CD4-positive, alpha-beta T cell (primary cell): ENCODE results near the gene VWA8. TPM values are rescaled to one million over a fixed set of nuclear protein-coding genes. Genes with fewer than 3 reads are reported as not detected.

ENCODE experiments used
- ATAC-seq: fragments of 200-7000 bp; cut with Tn5 transposase; one replicate; pipeline ENCODE4 v1.10.0; 2022; ENCODE audit warnings: mild to moderate bottlenecking; ENCODE audit not compliant: poor library complexity
- CTCF ChIA-PET: fragments of 350-600 bp; sonication (Branson Sonifier 250); formaldehyde crosslinking; loops from one replicate; lab custom pipeline; 2021; ENCODE audit warnings: antibody characterized with exemption, inconsistent platforms; lab: Charles Lee
- POLR2A ChIA-PET: fragments of 350-600 bp; sonication (Branson Sonifier 250); formaldehyde crosslinking; loops from one replicate; lab custom pipeline; 2021; ENCODE audit warnings: antibody characterized with exemption, inconsistent platforms; lab: Charles Lee
- DNase-seq, 14 experiments: peaks; one replicate each; pipeline ENCODE4 v3.0.0-alpha.2; 2013 to 2020; ENCODE audit warnings: mixed read lengths in 2 of 14
- H3K27ac ChIP-seq, 2 donors: one replicate each; pipeline versions ENCODE4 v1.5.1 to v1.7.0; 2013; ENCODE audit warnings: low read length in 2 of 2, low read depth in 1 of 2, mild to moderate bottlenecking in 1 of 2
- H3K27me3 ChIP-seq, 2 experiments: 1 replicate in 1 of 2; 2 replicates in 1 of 2; pipeline versions ENCODE4 v1.6.1 to v1.7.0; 2013; ENCODE audit warnings: low read length in 2 of 2, control low read depth in 1 of 2, mild to moderate bottlenecking in 1 of 2, moderate library complexity in 1 of 2; ENCODE audit not compliant: insufficient read depth in 2 of 2, control insufficient read depth in 1 of 2
- H3K36me3 ChIP-seq: one replicate; pipeline ENCODE4 v1.6.1; 2013; ENCODE audit warnings: low read length, control low read depth; ENCODE audit not compliant: insufficient read depth
- H3K4me1 ChIP-seq: one replicate; pipeline ENCODE4 v1.6.1; 2013; ENCODE audit warnings: low read length, control low read depth; ENCODE audit not compliant: insufficient read depth
- H3K4me3 ChIP-seq: one replicate; pipeline ENCODE4 v1.5.1; 2013; ENCODE audit warnings: mild to moderate bottlenecking, low read length, moderate library complexity
- H3K9me3 ChIP-seq, 2 experiments: 1 replicate in 1 of 2; 2 replicates in 1 of 2; pipeline versions ENCODE4 v1.6.1 to v1.7.0; 2013; ENCODE audit warnings: low read length in 2 of 2, mild to moderate bottlenecking in 2 of 2, control low read depth in 1 of 2, moderate library complexity in 1 of 2; ENCODE audit not compliant: control insufficient read depth in 1 of 2, insufficient read depth in 1 of 2
- H3K27ac Mint-ChIP-seq: one replicate; pipeline ENCODE4 v1.8.0; 2020; ENCODE audit warnings: mixed read lengths
- H3K27me3 Mint-ChIP-seq: one replicate; pipeline ENCODE4 v1.8.0; 2021; ENCODE audit warnings: mixed read lengths
- H3K36me3 Mint-ChIP-seq: one replicate; pipeline ENCODE4 v1.8.0; 2021; ENCODE audit warnings: low read depth, mixed read lengths
- H3K4me1 Mint-ChIP-seq: one replicate; pipeline ENCODE4 v1.8.0; 2021; ENCODE audit warnings: low read depth, mixed read lengths
- H3K4me3 Mint-ChIP-seq: one replicate; pipeline ENCODE4 v1.8.0; 2020; ENCODE audit warnings: mild to moderate bottlenecking, mixed read lengths
- H3K9me3 Mint-ChIP-seq: one replicate; pipeline ENCODE4 v1.8.0; 2020; ENCODE audit warnings: mixed read lengths
- intact Hi-C, 2 experiments: fragments of 100-400 bp; cut with DNase I in 1 of 2; cut with micrococcal nuclease in 1 of 2; formaldehyde crosslinking; loops; one replicate each; pipeline versions ENCODE4 v1.15.1 to v1.9.0; 2023 to 2025; cut with DNase I, micrococcal nuclease
- total RNA-seq, 174 experiments: library from RNA in 2 of 174; stranded (reverse) in 2 of 174; gene quantifications; one replicate each; pipeline ENCODE4 v1.2.3 and lab custom pipeline; 2021 to 2026
- TF ChIP-seq, protein P1 (sequence below): fragments of 200-600 bp; IDR thresholded peaks from one replicate; pipeline ENCODE4 v1.8.0; 2022; ENCODE audit warnings: antibody characterized with exemption, mild to moderate bottlenecking

VWA8 gene
- total RNA-seq, 2 experiments from 2014 or later, result 18.7 to 19.0 TPM

GRCh38 chr13:41802684-41803444, 158.0 kb downstream of the VWA8 start:
- H3K36me3 Mint-ChIP-seq, result peaks cover 86% of the 10 kb centered on the region
- H3K27me3 Mint-ChIP-seq, result no peaks in the 10 kb centered on the region
- H3K36me3 ChIP-seq, result peaks cover 26% of the 10 kb centered on the region

DNA sequence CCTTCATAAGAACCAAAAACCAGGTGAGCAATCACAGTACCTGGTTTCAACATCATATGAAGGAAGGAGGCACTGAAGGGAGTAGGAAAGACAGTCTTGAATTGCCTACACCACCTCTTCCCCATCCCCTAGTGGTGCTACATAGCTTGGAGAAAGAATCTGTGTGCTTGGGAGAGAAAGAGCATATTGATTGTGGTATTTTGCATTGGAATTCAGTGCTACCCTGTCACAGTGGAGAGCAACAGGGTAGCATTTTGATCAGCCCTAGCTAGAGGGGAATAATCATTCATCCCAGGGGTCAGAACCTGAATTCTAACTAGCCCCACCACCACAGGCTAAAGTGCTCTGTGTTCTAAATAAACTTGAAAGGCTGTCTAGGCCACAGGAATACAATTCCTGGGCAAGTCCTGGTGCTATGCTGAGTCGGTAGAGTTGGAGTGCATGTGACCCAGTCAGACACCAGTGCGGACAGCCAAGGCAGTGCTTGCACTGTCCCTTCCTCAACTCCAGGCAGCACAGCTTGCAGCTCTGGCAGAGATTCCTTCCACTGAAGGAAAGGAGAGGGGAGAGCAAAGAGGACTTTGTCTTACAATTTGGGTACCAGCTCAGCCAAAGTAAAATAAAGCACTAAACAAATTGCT, 158.7 kb downstream of the VWA8 start:
- no peaks in the 10 kb centered on the region for H3K9me3 ChIP-seq
- peaks cover 86% of the 10 kb centered on the region for H3K36me3 Mint-ChIP-seq
- H3K4me1 ChIP-seq, result no peaks in the 10 kb centered on the region
- H3K27me3 Mint-ChIP-seq, result no peaks in the 10 kb centered on the region
- H3K27ac Mint-ChIP-seq, result no peak overlapping the region
- peaks cover 21% of the 10 kb centered on the region for H3K36me3 ChIP-seq
- DNase-seq (no peak), ATAC-seq (no peak)
- no peak overlapping the region for H3K4me3 ChIP-seq
- H3K4me3 Mint-ChIP-seq, result no peak overlapping the region
- TF ChIP-seq, protein P1, sequence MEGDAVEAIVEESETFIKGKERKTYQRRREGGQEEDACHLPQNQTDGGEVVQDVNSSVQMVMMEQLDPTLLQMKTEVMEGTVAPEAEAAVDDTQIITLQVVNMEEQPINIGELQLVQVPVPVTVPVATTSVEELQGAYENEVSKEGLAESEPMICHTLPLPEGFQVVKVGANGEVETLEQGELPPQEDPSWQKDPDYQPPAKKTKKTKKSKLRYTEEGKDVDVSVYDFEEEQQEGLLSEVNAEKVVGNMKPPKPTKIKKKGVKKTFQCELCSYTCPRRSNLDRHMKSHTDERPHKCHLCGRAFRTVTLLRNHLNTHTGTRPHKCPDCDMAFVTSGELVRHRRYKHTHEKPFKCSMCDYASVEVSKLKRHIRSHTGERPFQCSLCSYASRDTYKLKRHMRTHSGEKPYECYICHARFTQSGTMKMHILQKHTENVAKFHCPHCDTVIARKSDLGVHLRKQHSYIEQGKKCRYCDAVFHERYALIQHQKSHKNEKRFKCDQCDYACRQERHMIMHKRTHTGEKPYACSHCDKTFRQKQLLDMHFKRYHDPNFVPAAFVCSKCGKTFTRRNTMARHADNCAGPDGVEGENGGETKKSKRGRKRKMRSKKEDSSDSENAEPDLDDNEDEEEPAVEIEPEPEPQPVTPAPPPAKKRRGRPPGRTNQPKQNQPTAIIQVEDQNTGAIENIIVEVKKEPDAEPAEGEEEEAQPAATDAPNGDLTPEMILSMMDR, result no peak
- CTCF ChIA-PET, result interaction anchor here (0.5 to 1.2 kb wide), 2 partner anchors 24 to 33 kb away, joined by 3 read pairs; no protein-coding TSS in a partner anchor
- POLR2A ChIA-PET, result no interaction called here
- intact Hi-C loops, result no loop called here
- H3K27me3 ChIP-seq, result no peaks in the 10 kb centered on the region
- no peak overlapping the region for H3K27ac ChIP-seq
- peaks cover 3% of the 10 kb centered on the region for H3K9me3 Mint-ChIP-seq
- H3K4me1 Mint-ChIP-seq, result no peaks in the 10 kb centered on the region

More at GRCh38 chr13:41802684-41803444, 158.0 kb downstream of the VWA8 start:
- Mint-ChIP-seq H3K4me3 (no peak overlapping the region), H3K27ac (no peak overlapping the region), H3K4me1 (no peaks in the 10 kb centered on the region), H3K9me3 (peaks cover 3% of the 10 kb centered on the region)
- Histone ChIP-seq H3K27ac (no peak overlapping the region), H3K4me3 (no peak overlapping the region), H3K27me3 (no peaks in the 10 kb centered on the region), H3K9me3 (no peaks in the 10 kb centered on the region), H3K4me1 (no peaks in the 10 kb centered on the region)
- ATAC-seq (no peak), DNase-seq (no peak)
- intact Hi-C loops, result no loop called here
- POLR2A ChIA-PET, result no interaction called here
- TF ChIP-seq, protein P1, result no peak
- CTCF ChIA-PET, result no interaction called here

- H3K4me3 ChIP-seq, result no peak overlapping the region
- H3K4me1 ChIP-seq, result no peaks in the 10 kb centered on the region
- no peaks in the 10 kb centered on the region for H3K4me1 Mint-ChIP-seq
- H3K27me3 ChIP-seq, result no peaks in the 10 kb centered on the region
- CTCF ChIA-PET, result no interaction called here
- DNase-seq, result no peak
- no peaks in the 10 kb centered on the region for H3K36me3 ChIP-seq
- peaks cover 41% of the 10 kb centered on the region for H3K36me3 Mint-ChIP-seq
- no peak overlapping the region for H3K27ac ChIP-seq
- intact Hi-C loops, result no loop called here
- no peaks in the 10 kb centered on the region for H3K9me3 Mint-ChIP-seq
- H3K27ac Mint-ChIP-seq, result no peak overlapping the region
- H3K27me3 Mint-ChIP-seq, result no peaks in the 10 kb centered on the region
- no peak overlapping the region for H3K4me3 Mint-ChIP-seq
- H3K9me3 ChIP-seq, result no peaks in the 10 kb centered on the region
- TF ChIP-seq, protein P1, result no peak
- POLR2A ChIA-PET, result no interaction called here
- no peak for ATAC-seq
Observed at GRCh38 chr13:41791056-41791455, 169.9 kb downstream of the VWA8 start.
